TTC549 (cell line): ENCODE results near the gene STXBP4.

ENCODE experiments used
- FAIRE-seq: peaks from 2 replicates; lab custom pipeline; 2012; peaks lifted over from hg19 to GRCh38; lab: Jason Lieb, UNC

Gene STXBP4

GRCh38 chr17:54968262-54968987, at the start of gene STXBP4, which contains the start of gene COX11:
Gene STXBP4, plus strand, starts transcription at chr17:54968765. Its CDS starts 17,455 bp downstream, at chr17:54986220.
Gene COX11, minus strand, starts transcription at chr17:54968654. Its CDS starts 8 bp downstream, at chr17:54968646.
- no peak for FAIRE-seq

- FAIRE-seq, result no peak
Observed at GRCh38 chr17:54919425-54919824, 49.1 kb upstream of the STXBP4 start.

- FAIRE-seq, result no peak
Observed at GRCh38 chr17:54920819-54921218, 47.7 kb upstream of the STXBP4 start.

- FAIRE-seq, result no peak
Observed at GRCh38 chr17:54924405-54924804, 44.2 kb upstream of the STXBP4 start.

- FAIRE-seq, result no peak
Observed at GRCh38 chr17:54927525-54927924, 41.0 kb upstream of the STXBP4 start.

GRCh38 chr17:54932711-54933110, 35.9 kb upstream of the STXBP4 start:
- no peak for FAIRE-seq

GRCh38 chr17:54933921-54934320, 34.6 kb upstream of the STXBP4 start:
- FAIRE-seq, result no peak

- no peak for FAIRE-seq
Observed at GRCh38 chr17:54935471-54935870, 33.1 kb upstream of the STXBP4 start.

- FAIRE-seq, result no peak
Observed at GRCh38 chr17:54937018-54937417, 31.5 kb upstream of the STXBP4 start.

GRCh38 chr17:54937426-54937825, 31.1 kb upstream of the STXBP4 start:
- no peak for FAIRE-seq

GRCh38 chr17:54941285-54941684, 27.3 kb upstream of the STXBP4 start:
- no peak for FAIRE-seq

- FAIRE-seq, result no peak
Observed at GRCh38 chr17:54944796-54945195, 23.8 kb upstream of the STXBP4 start.

- FAIRE-seq, result no peak
Observed at GRCh38 chr17:54945231-54945630, 23.3 kb upstream of the STXBP4 start.

- FAIRE-seq, result no peak
Observed at GRCh38 chr17:54945671-54946070, 22.9 kb upstream of the STXBP4 start.

- FAIRE-seq, result no peak
Observed at GRCh38 chr17:54947396-54947795, 21.2 kb upstream of the STXBP4 start.

- no peak for FAIRE-seq
Observed at GRCh38 chr17:54948380-54948779, 20.2 kb upstream of the STXBP4 start.

- no peak for FAIRE-seq
Observed at GRCh38 chr17:54950116-54950515, 18.4 kb upstream of the STXBP4 start.

- no peak for FAIRE-seq
Observed at GRCh38 chr17:54951286-54951685, 17.3 kb upstream of the STXBP4 start.

- no peak for FAIRE-seq
Observed at GRCh38 chr17:54956791-54957190, 11.8 kb upstream of the STXBP4 start.

GRCh38 chr17:54967621-54968261, 824 bp upstream of the STXBP4 start:
- FAIRE-seq, result no peak

GRCh38 chr17:54968988-54969332, 395 bp downstream of the STXBP4 start:
- FAIRE-seq, result no peak

- no peak for FAIRE-seq
Observed at GRCh38 chr17:54969658-54970572, 1.4 kb downstream of the STXBP4 start.

GRCh38 chr17:54971147-54971546, 2.6 kb downstream of the STXBP4 start:
- no peak for FAIRE-seq
